Mammary epithelial cell (primary cell): Measurements from ENCODE around the gene RNF43.

Experiments
- CTCF ChIP-seq, 2 donors: IDR thresholded peaks in 1 of 2; conservative IDR thresholded peaks in 1 of 2; 2 replicates each; pipeline ENCODE4 v1.5.1; 2011 to 2012; ENCODE audit warnings: inconsistent platforms in 2 of 2, low read length in 2 of 2, mild to moderate bottlenecking in 2 of 2, control low read depth in 1 of 2, low read depth in 1 of 2; ENCODE audit not compliant: insufficient read depth in 1 of 2; ENCODE audit errors: extremely low read depth in 1 of 2
- EZH2 ChIP-seq: IDR thresholded peaks from 2 replicates; pipeline ENCODE4 v1.6.1; 2012; ENCODE audit warnings: low read length, inconsistent platforms, borderline replicate concordance

- TF ChIP-seq CTCF (conservative IDR thresholded peaks at IDR 0.05 in 1 of 2, IDR thresholded peaks at IDR 0.05 in 1 of 2; ENCODE audit: extremely low read depth in 1 of 2, insufficient read depth in 1 of 2, low read depth in 1 of 2, low read length in 2 of 2) (no peak), EZH2 (no peak)
These were observed 37.9 kb downstream of the RNF43 start for GRCh38 chr17:58379511-58379824.
